Lower leg skin (tissue), 3 donors: ENCODE measurements around the gene CCDC197.

ENCODE experiments used
- POLR2A ChIP-seq, 2 donors: fragments of 450-650 bp; IDR thresholded peaks; one replicate each; pipeline ENCODE4 v1.6.1; 2016 to 2017; ENCODE audit warnings: antibody characterized with exemption in 2 of 2, mild to moderate bottlenecking in 1 of 2, moderate library complexity in 1 of 2
- TF ChIP-seq, protein P1 (sequence below), 3 donors: fragments of 450-650 bp; IDR thresholded peaks; one replicate each; pipeline ENCODE4 v1.5.1; 2016; ENCODE audit warnings: antibody characterized with exemption in 3 of 3, mild to moderate bottlenecking in 3 of 3, moderate library complexity in 2 of 3

GRCh38 chr14:93954516-93954830 is 42.6 kb upstream of the CCDC197 start:
- TF ChIP-seq POLR2A (IDR thresholded peaks at IDR 0.05) = no peak
- TF ChIP-seq, protein P1, sequence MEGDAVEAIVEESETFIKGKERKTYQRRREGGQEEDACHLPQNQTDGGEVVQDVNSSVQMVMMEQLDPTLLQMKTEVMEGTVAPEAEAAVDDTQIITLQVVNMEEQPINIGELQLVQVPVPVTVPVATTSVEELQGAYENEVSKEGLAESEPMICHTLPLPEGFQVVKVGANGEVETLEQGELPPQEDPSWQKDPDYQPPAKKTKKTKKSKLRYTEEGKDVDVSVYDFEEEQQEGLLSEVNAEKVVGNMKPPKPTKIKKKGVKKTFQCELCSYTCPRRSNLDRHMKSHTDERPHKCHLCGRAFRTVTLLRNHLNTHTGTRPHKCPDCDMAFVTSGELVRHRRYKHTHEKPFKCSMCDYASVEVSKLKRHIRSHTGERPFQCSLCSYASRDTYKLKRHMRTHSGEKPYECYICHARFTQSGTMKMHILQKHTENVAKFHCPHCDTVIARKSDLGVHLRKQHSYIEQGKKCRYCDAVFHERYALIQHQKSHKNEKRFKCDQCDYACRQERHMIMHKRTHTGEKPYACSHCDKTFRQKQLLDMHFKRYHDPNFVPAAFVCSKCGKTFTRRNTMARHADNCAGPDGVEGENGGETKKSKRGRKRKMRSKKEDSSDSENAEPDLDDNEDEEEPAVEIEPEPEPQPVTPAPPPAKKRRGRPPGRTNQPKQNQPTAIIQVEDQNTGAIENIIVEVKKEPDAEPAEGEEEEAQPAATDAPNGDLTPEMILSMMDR (IDR thresholded peaks at IDR 0.05) = no peak
